Left kidney (tissue), 2 donors: ENCODE data around the gene ARHGEF10L. TPM values are rescaled to one million over a fixed set of nuclear protein-coding genes. Genes with fewer than 3 reads are reported as not detected.
A peak's percentile ranks its signal among the peaks of the same experiment; 100 is the strongest.

Experiments
- DNase-seq: peaks from one replicate; pipeline ENCODE4 v3.0.0-alpha.2; 2013
- polyA plus RNA-seq: library from polyadenylated mRNA; unstranded; fragments of 120-200 nt; gene quantifications from one replicate; pipeline ENCODE4 v1.2.1, GENCODE V29; 2013; ENCODE audit not compliant: insufficient read length

The ARHGEF10L gene
- polyA plus RNA-seq, 1 donor = 39.2 TPM

- DNase-seq = no peak
Observed at GRCh38 chr1:17632106-17632505, 92.6 kb downstream of the ARHGEF10L start.

DNA sequence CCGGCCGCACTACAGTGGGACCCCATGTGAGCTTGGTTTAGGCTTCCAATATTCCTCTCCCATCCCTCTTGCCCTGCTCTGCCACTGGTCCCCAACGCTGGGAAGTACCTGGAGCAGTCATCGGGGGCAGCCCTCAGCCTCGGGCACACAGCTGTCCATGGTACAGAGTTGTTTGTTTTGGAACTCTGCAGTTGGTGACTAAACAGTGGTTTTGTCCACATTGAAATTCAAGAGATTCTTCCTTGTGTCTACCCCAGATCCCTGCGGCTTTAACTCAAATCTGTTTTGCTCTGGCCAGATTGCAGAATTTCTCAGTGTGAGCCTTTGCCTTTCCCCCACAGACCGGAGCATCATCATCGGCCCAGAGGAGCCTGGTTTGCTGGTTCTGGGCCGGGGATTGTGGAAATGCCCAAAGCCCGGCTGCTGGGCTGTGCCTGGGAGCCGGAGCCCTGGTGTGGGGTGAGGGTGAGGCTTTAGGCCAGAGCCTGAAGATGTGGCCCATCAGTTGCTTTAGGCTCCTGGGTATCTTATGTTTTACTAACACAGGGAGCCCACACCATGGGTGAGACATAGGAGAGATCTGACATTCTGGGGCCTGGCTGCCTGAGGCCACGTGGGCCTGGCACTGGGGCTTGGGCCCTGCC lies 93.2 kb downstream of the ARHGEF10L start:
- no peak for DNase-seq

DNA sequence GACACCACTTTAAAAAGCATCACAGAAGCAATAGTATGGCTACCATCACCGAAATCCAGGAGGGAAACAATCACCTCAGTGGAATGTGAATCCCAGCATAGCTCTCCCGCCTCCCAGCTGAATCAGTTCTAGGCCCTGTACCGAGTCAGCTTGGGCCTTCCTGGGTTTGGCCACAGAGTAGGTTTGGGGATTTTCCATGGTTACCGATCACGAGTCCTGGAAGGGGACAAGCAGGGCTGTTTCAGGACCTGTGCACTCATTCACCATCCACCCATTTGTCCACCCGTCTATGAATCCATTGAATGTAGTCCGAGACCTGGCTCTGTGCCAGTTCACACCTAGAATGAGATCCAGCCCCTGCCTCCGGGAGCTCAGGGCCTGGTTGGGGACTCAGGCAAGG lies 94.2 kb downstream of the ARHGEF10L start:
- DNase-seq = no peak

- DNase-seq = no peak
Observed at GRCh38 chr1:17635276-17635675, 95.8 kb downstream of the ARHGEF10L start.

DNA sequence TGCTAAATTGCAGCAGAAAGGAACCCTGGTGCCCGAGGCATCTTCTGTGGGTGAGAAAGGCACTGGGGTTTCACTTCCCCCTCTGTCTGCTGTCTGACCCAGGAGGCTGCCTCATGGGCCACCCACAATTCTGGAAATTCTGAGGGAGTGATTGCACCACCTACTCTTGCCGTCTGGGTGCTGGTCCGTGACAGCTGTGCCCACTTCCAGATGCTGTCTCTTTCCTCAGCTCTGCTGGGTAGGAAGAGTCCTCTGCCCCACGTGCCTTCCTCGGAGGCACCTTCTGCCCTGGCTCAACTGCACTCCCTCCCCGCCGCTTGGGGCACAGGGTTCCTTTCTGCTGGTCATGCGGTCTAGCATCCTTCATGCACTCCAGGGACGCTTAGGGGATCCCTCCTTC lies 96.3 kb downstream of the ARHGEF10L start:
- DNase-seq = no peak

- DNase-seq = no peak
Observed at GRCh38 chr1:17636612-17637011, 97.1 kb downstream of the ARHGEF10L start.

- DNase-seq = no peak
Observed at GRCh38 chr1:17637055-17637454, 97.6 kb downstream of the ARHGEF10L start.

GRCh38 chr1:17639703-17640340 lies 100.3 kb downstream of the ARHGEF10L start:
- no peak for DNase-seq

DNA sequence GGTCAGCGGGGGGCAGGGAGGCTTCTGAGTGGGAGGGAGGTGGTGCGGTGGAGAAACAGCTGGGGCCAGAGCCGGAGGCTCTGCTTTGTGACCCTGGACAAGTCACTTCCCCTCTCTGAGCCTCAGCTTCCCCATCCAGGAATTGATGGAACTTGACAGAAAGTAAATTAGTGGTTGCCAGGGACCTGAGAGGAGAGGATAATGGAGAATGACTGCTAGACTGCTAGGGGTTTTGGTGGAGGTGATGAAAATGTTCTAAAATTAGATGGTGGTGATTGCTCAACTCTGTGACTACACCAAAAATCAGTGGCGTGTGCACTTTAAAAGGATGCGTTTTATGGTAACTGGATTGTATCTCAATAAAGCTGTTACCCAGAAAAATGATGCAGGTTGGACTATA lies 100.9 kb downstream of the ARHGEF10L start:
- no peak for DNase-seq

GRCh38 chr1:17640975-17641374 lies 101.5 kb downstream of the ARHGEF10L start:
- no peak for DNase-seq

- DNase-seq = no peak
Observed at GRCh38 chr1:17642169-17642568, 102.7 kb downstream of the ARHGEF10L start.

- DNase-seq = no peak
Observed at GRCh38 chr1:17642943-17643342, 103.4 kb downstream of the ARHGEF10L start.

GRCh38 chr1:17643861-17644703 lies 104.6 kb downstream of the ARHGEF10L start:
- DNase-seq = no peak

- DNase-seq = no peak
Observed at GRCh38 chr1:17645068-17645911, 105.8 kb downstream of the ARHGEF10L start.

DNA sequence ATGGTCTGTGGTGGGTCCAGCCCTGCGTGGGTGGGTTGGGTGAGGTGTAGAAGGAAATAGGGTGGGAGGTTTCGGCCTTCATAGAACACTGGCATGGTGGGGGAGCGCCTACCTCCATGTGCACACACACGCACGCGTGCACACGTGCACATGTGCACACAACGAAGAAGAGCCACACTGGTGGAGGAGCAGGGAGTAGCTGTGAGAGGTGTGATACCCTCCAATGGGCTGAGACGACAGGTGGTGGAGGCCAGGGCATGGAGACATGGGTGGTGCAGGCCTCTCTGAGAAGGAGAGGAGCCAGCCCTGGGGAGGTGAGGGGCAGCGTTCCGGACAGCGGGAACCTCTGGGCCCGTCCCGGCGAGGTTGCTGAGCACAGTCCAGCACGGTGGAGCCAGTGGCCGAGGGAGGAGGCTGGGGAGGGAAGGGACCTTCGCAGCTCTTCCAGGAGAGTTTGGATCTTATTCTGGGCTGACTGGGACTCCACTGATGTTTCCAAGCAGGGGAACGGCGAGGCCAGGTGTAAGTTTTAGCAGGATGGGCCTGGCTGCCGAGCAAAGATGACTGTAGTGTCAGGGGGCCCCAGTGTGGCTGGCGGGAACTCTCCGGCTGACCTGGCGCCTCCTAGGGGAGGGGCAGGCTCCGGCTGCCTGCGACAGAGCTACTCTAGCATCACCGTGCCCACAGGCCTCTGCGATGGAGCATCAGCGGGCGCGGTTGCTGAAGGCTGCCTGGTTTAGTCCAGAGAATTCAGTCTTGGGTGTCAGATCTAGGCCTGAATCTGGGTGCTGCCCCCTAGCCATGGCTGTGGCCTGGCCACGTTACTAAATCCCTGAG lies 107.2 kb downstream of the ARHGEF10L start:
- no peak for DNase-seq

GRCh38 chr1:17648457-17649145 lies 109.1 kb downstream of the ARHGEF10L start:
- no peak for DNase-seq

DNA sequence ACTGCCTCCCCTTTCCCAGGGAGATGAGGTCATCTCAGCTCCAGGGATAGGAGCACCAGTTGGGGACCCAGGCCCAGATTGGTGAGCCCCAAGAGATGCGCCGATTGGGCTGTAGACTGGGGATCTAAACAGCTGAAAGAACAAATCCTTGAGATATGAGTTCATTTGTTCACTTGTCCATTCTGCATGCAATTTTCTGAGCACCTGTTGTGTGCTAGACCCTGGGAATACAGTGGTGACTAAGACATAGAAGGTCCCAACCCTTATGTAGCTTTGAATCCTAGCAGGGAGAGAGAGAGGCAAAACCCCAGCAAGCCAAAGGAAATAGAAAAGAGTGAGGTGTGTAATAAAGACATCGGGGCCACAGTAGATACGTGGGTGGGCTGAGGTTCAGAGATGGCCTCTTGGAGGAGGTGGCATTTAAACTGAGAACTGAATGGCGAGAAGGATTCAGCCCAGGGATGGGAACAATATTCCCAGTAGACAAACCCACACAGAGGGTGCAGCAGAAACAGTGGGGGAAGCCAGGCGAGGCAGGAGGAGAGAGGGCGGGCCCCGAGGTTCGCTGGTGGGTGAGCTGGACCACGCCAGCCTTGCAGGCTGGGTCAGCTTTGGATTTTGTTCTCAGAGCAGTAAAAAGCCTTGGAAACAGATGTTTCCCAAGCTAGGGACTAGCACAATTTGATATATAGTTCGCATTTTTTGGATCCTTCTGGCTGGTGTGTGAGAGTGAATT lies 110.0 kb downstream of the ARHGEF10L start:
- no peak for DNase-seq

DNA sequence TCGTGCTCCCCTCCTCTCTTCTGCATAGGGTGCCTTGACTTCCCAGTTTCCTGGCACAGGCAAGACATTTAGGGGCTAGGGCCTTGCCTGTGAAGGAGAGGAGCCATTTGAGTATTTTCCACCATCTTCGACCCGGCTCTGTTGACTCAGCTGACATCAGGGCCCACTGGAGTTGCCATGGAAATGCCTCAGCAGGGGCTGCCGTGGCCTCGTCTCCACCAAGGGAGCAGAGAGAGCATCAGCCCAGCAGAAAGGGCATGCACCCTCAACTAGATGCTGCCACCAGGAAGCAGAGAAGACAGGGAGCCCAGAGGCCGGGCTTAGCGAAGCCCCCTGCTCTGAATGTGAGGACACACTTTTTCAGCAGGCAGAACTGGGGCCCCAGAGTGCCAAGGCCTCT lies 113.8 kb downstream of the ARHGEF10L start:
- DNase-seq = no peak

DNA sequence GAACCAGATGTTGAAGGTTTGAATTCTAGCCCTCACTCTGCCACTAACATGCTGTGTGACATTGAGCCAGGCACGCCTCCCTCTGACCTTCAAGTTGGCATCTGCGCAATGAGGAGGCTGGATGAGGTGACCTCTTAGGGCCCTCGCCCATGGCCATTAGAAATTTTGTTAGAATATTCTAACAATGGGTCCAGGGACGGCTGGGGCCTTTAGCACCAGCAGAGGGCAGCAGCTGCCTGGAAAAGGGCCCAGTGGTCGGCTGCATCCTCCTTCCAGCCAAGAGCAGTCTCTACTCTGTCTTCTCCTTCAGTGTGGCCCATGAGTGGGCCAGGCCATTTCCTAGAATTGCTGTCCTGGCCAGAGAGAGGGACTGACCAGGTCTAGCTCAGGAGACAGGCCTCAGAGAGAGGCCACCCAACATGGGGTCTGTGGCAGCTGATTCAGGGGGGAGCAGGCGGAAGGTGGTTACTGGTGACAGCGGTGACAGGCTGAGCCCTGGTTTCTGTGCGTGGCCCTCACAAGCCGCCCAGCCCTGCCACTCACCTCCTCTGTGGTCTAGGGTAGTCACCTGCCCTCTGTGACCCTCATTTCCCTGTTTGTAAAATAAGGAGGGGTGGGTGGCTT lies 114.3 kb downstream of the ARHGEF10L start:
- DNase-seq = peak; percentile 18
